MM.1S (cell line): ENCODE measurements around the gene PISD.

ENCODE experiments used
- DNase-seq: peaks from one replicate; pipeline ENCODE4 v3.0.0-alpha.2; 2015
- H2AFZ ChIP-seq: fragments of 300-600 bp; sonication (generic); 2 replicates; pipeline ENCODE4 v1.6.0; 2016; ENCODE audit warnings: antibody characterized with exemption, low read length
- H3F3A ChIP-seq: fragments of 300-600 bp; sonication (generic); 2 replicates; pipeline ENCODE4 v1.6.1; 2016; ENCODE audit warnings: mild to moderate bottlenecking, antibody characterized with exemption, low read length, moderate library complexity, mixed read lengths; ENCODE audit not compliant: insufficient read depth
- H3K27ac ChIP-seq: fragments of 300-600 bp; sonication (generic); 2 replicates; pipeline ENCODE4 v1.5.1; 2016; ENCODE audit warnings: mild to moderate bottlenecking, low read length
- H3K27me3 ChIP-seq: fragments of 300-600 bp; sonication (generic); replicated peaks from 2 replicates; pipeline ENCODE4 v1.6.0; 2016; ENCODE audit warnings: low read length; ENCODE audit not compliant: insufficient read depth
- H3K36me3 ChIP-seq: fragments of 300-600 bp; sonication (generic); replicated peaks from 2 replicates; pipeline ENCODE4 v1.6.1; 2016; ENCODE audit warnings: mild to moderate bottlenecking, low read length, mixed read lengths; ENCODE audit not compliant: insufficient read depth
- H3K4me1 ChIP-seq: fragments of 300-600 bp; sonication (generic); 2 replicates; pipeline ENCODE4 v1.6.1; 2016; ENCODE audit warnings: low read length, mixed read lengths
- H3K4me2 ChIP-seq: fragments of 300-600 bp; sonication (generic); 2 replicates; pipeline ENCODE4 v1.6.0; 2016; ENCODE audit warnings: low read depth, low read length
- H3K4me3 ChIP-seq: fragments of 300-600 bp; sonication (generic); 2 replicates; pipeline ENCODE4 v1.5.1; 2016; ENCODE audit warnings: low read length, mixed read lengths
- H3K79me2 ChIP-seq: fragments of 300-600 bp; sonication (generic); 2 replicates; pipeline ENCODE4 v1.6.1; 2016; ENCODE audit warnings: mixed run types, low read length, mixed read lengths
- H3K9ac ChIP-seq: fragments of 300-600 bp; sonication (generic); 2 replicates; pipeline ENCODE4 v1.6.1; 2016; ENCODE audit warnings: low read length, mixed read lengths
- H3K9me2 ChIP-seq: fragments of 300-600 bp; sonication (generic); replicated peaks from 2 replicates; pipeline ENCODE4 v1.6.1; 2016; ENCODE audit warnings: mild to moderate bottlenecking, low read length, mixed read lengths; ENCODE audit not compliant: insufficient read depth
- H3K9me3 ChIP-seq: fragments of 300-600 bp; sonication (generic); replicated peaks from 2 replicates; pipeline ENCODE4 v1.6.1; 2016; ENCODE audit warnings: mild to moderate bottlenecking, low read length, mixed read lengths; ENCODE audit not compliant: insufficient read depth
- H4K20me1 ChIP-seq: fragments of 300-600 bp; sonication (generic); 2 replicates; pipeline ENCODE4 v1.6.1; 2016; ENCODE audit warnings: mild to moderate bottlenecking, low read length, moderate library complexity, mixed read lengths; ENCODE audit not compliant: insufficient read depth
- CTCF ChIP-seq: fragments of 300-600 bp; sonication (generic); IDR thresholded peaks from 2 replicates; pipeline ENCODE4 v1.5.1; 2016; ENCODE audit warnings: antibody characterized with exemption, low read length, mixed read lengths
- EZH2 ChIP-seq: fragments of 300-600 bp; sonication (generic); optimal IDR thresholded peaks from 2 replicates; pipeline ENCODE3; 2017; ENCODE audit warnings: low read depth, mild to moderate bottlenecking, antibody characterized with exemption, low read length, mixed read lengths
- EZH2phosphoT487 ChIP-seq: fragments of 300-600 bp; sonication (generic); IDR thresholded peaks from 2 replicates; pipeline ENCODE4 v1.6.1; 2018; ENCODE audit warnings: antibody characterized with exemption, low read length

Gene PISD

GRCh38 chr22:31692186-31692886 lies 30.3 kb upstream of the PISD start:
- H3K4me3 ChIP-seq: no peak overlapping the region
- H3K4me2 ChIP-seq: no peak overlapping the region
- H3K27ac ChIP-seq: no peak overlapping the region
- no peaks in the 10 kb centered on the region for H4K20me1 ChIP-seq
- H3K9me2 ChIP-seq: no peaks in the 10 kb centered on the region
- no peak overlapping the region for H2AFZ ChIP-seq
- H3K9ac ChIP-seq: no peak overlapping the region
- peaks cover 6% of the 10 kb centered on the region; the same call in 1 of the 2 replicates for H3K36me3 ChIP-seq
- DNase-seq: no peak
- TF ChIP-seq EZH2 (no peak), CTCF (no peak), EZH2phosphoT487 (no peak)
- no peaks in the 10 kb centered on the region for H3K79me2 ChIP-seq
- H3K27me3 ChIP-seq: no peaks in the 10 kb centered on the region
- no peaks in the 10 kb centered on the region for H3K4me1 ChIP-seq
- H3K9me3 ChIP-seq: no peaks in the 10 kb centered on the region
- no peaks in the 10 kb centered on the region for H3F3A ChIP-seq

DNA sequence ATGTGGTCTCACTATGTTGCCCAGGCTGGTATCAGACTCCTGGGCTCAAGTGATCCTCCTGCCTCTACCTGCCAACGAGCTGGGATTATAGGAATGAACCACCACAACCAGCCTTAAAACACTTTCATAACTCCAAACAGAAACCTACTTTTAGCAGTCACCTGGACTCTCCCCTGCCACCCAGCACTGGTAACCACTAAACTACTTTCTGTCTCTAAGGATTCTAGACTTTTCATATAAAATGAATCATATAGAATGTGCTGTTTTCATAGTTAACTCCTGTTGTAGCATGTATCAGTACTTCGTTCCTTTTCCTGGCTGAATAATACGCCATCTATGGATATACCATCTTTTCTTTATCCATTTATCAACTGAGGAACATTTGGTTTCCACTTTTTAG lies 29.4 kb upstream of the PISD start:
- Histone ChIP-seq H3K9ac (no peak overlapping the region), H3K4me1 (no peaks in the 10 kb centered on the region), H3K4me2 (no peak overlapping the region), H3K9me2 (no peaks in the 10 kb centered on the region), H4K20me1 (no peaks in the 10 kb centered on the region), H3K4me3 (no peak overlapping the region), H3K9me3 (no peaks in the 10 kb centered on the region), H3K27me3 (no peaks in the 10 kb centered on the region), H3K27ac (no peak overlapping the region), H2AFZ (no peak overlapping the region), H3F3A (no peaks in the 10 kb centered on the region), H3K79me2 (no peaks in the 10 kb centered on the region), H3K36me3 (peaks cover 6% of the 10 kb centered on the region; the same call in 1 of the 2 replicates)
- TF ChIP-seq EZH2phosphoT487 (no peak), CTCF (no peak), EZH2 (no peak)
- DNase-seq: no peak

DNA sequence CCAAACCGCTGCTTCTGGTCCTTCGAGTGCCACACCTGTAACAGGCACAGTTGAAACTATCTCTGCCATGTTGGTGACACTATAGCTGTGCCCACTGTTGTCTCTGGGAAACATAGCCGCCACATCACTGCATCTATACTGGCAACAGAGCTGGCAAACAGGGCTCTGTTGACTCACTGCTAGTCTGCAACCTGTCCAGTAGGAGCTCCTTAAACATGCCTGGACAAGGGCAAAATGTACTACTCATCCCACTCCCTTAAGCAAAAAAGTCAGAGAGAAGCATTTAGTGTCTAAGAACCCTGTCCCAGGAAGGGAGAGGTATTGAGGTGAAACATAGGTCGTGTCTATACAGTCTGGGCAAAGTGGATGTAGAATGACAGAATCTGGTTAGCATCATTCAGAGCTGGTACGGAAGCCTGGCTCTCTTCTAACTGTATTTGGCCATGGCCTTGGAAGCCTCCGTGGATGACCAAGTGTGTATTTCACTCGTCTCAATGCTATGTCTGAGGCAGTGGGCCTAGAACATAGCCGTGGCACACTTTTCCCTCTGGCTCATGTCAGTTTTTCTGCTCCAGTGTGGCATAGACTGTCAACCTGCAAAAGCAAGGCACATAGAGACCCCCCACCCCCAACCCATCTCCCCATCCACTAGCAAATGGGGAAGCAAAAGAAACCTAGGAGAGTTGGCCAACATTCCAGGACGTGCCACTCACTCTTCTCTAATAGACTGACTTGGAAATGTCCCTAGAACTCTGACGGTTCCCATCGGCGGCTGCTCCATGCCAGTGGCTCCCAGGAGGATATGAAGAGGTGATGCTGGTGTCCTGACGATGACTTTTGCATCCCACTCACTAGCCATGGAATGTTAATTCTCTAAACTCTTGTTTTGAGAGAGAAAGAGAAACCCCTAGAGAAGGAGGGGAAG lies 21.4 kb upstream of the PISD start:
- no peaks in the 10 kb centered on the region for H3K36me3 ChIP-seq
- H3K9ac ChIP-seq: no peak overlapping the region
- no peaks in the 10 kb centered on the region for H3F3A ChIP-seq
- no peak overlapping the region for H2AFZ ChIP-seq
- H3K4me2 ChIP-seq: no peak overlapping the region
- TF ChIP-seq EZH2phosphoT487 (no peak), EZH2 (no peak), CTCF (no peak)
- no peak overlapping the region for H3K27ac ChIP-seq
- no peaks in the 10 kb centered on the region for H3K9me2 ChIP-seq
- no peaks in the 10 kb centered on the region for H3K9me3 ChIP-seq
- no peak overlapping the region for H3K4me3 ChIP-seq
- no peaks in the 10 kb centered on the region for H3K4me1 ChIP-seq
- H3K27me3 ChIP-seq: no peaks in the 10 kb centered on the region
- no peaks in the 10 kb centered on the region for H4K20me1 ChIP-seq
- H3K79me2 ChIP-seq: no peaks in the 10 kb centered on the region
- DNase-seq: no peak
